Lower leg skin (tissue), 3 donors: ENCODE results near the gene JUND.

ENCODE experiments used
- CTCF ChIP-seq, 3 donors: fragments of 450-650 bp; IDR thresholded peaks; one replicate each; pipeline ENCODE4 v1.5.1; 2016; ENCODE audit warnings: antibody characterized with exemption in 3 of 3, mild to moderate bottlenecking in 3 of 3, moderate library complexity in 2 of 3
- POLR2A ChIP-seq, 2 donors: fragments of 450-650 bp; IDR thresholded peaks; one replicate each; pipeline ENCODE4 v1.6.1; 2016 to 2017; ENCODE audit warnings: antibody characterized with exemption in 2 of 2, mild to moderate bottlenecking in 1 of 2, moderate library complexity in 1 of 2

GRCh38 chr19:18283338-18283737, 1.9 kb upstream of the JUND start:
- TF ChIP-seq CTCF (IDR thresholded peaks at IDR 0.05) (no peak), POLR2A (IDR thresholded peaks at IDR 0.05) (no peak)
